ENCODE data around the gene ISM1.

Gene ISM1

DNA sequence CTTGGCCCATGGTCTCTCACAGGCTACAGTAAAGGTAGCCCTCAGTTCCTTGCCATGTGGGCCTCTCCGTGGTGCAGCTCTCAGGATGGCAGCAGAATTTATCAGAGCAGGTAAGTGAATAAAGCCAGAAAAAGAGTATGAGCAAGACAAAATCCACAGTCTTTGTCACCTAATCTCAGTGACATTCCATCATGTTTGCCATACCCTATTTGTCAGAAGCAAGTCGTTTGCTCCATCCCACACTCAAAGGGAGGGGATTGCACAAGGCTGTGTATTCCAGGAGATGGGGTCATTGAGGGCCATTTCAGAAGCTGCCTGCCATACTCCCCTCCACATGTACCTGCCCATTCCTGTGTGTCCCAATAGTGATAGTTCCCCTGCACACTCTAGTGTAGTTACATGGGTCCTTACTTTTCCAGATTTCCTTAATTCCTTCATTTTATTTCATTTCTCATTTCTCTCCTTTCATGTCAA lies 24.2 kb downstream of the ISM1 start:
- Histone ChIP-seq H3K27me3 (replicated peaks; ENCODE audit: insufficient read depth, low read length) (no peaks in the 10 kb centered on the region), H3K4me1 (ENCODE audit: low read length) (peaks cover 15% of the 10 kb centered on the region; the same call in 1 of the 2 replicates)
- TF ChIP-seq EZH2 (optimal IDR thresholded peaks at IDR 0.05; ENCODE audit: low read depth, low read length), result no peak

DNA sequence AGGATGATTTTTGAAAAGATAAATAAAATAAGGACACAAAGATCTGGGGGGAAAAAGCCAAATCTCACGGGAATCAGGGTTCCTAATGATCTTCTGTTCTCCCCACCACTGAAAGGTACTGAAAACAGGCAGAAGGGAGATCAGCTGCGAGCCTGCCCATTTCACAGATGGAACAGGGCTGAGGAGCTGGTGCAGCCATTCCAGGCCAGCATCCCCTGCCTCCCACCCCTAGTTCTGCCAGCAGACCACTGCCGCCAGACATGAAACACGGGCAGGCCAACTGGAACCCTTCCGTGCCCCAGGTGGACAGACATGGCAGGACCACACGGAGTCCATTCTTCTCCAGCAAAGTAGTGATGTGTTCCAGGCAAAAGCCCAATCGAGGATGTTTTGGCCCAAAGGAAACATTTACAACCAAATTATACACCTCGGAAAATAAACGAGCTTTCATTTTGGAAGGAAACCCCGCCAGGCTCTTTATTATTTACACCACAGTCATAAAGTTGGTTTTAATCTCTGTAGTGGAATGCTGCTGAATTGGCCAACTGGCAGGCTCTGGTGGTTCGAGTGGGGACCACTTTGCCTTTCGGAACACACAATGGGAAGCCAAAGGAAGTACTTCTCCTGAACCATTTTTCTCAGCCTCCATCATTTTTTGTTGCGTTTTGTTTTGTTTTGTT lies 28.2 kb downstream of the ISM1 start:
- Histone ChIP-seq H3K79me2 (ENCODE audit: low read length) (no peaks in the 10 kb centered on the region), H3K9me3 (replicated peaks; ENCODE audit: insufficient read depth, low read length) (no peaks in the 10 kb centered on the region), H3K27ac (ENCODE audit: low read length) (no peak overlapping the region), H3K4me3 (ENCODE audit: low read length) (no peak overlapping the region), H3F3A (ENCODE audit: insufficient read depth, low read length) (peaks cover 13% of the 10 kb centered on the region; the same call in 1 of the 2 replicates), H3K4me1 (ENCODE audit: low read length) (peaks cover 15% of the 10 kb centered on the region; the same call in 1 of the 2 replicates), H3K4me2 (ENCODE audit: low read depth, low read length) (no peak overlapping the region), H2AFZ (ENCODE audit: low read length) (no peak overlapping the region), H3K27me3 (replicated peaks; ENCODE audit: insufficient read depth, low read length) (no peaks in the 10 kb centered on the region), H3K36me3 (replicated peaks; ENCODE audit: insufficient read depth, low read length) (no peaks in the 10 kb centered on the region), H4K20me1 (ENCODE audit: insufficient read depth, low read length) (no peaks in the 10 kb centered on the region), H3K9ac (ENCODE audit: low read length) (no peak overlapping the region), H3K9me2 (replicated peaks; ENCODE audit: insufficient read depth, low read length) (no peaks in the 10 kb centered on the region)
- TF ChIP-seq, protein P1, sequence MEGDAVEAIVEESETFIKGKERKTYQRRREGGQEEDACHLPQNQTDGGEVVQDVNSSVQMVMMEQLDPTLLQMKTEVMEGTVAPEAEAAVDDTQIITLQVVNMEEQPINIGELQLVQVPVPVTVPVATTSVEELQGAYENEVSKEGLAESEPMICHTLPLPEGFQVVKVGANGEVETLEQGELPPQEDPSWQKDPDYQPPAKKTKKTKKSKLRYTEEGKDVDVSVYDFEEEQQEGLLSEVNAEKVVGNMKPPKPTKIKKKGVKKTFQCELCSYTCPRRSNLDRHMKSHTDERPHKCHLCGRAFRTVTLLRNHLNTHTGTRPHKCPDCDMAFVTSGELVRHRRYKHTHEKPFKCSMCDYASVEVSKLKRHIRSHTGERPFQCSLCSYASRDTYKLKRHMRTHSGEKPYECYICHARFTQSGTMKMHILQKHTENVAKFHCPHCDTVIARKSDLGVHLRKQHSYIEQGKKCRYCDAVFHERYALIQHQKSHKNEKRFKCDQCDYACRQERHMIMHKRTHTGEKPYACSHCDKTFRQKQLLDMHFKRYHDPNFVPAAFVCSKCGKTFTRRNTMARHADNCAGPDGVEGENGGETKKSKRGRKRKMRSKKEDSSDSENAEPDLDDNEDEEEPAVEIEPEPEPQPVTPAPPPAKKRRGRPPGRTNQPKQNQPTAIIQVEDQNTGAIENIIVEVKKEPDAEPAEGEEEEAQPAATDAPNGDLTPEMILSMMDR (IDR thresholded peaks at IDR 0.05; ENCODE audit: low read length), result no peak
- TF ChIP-seq EZH2phosphoT487 (IDR thresholded peaks at IDR 0.05; ENCODE audit: low read length) (no peak), EZH2 (optimal IDR thresholded peaks at IDR 0.05; ENCODE audit: low read depth, low read length) (no peak)
- DNase-seq, result no peak

More for the DNA sequence above, 24.2 kb downstream of the ISM1 start:
- H3K36me3 ChIP-seq (replicated peaks; ENCODE audit: insufficient read depth, low read length), result no peaks in the 10 kb centered on the region
- H2AFZ ChIP-seq (ENCODE audit: low read length), result no peak overlapping the region
- no peaks in the 10 kb centered on the region for H3K9me2 ChIP-seq (replicated peaks; ENCODE audit: insufficient read depth, low read length)
- H3K4me3 ChIP-seq (ENCODE audit: low read length), result no peak overlapping the region
- no peaks in the 10 kb centered on the region for H3K9me3 ChIP-seq (replicated peaks; ENCODE audit: insufficient read depth, low read length)
- no peak overlapping the region for H3K4me2 ChIP-seq (ENCODE audit: low read depth, low read length)
- H3K27ac ChIP-seq (ENCODE audit: low read length), result no peak overlapping the region
- H3K9ac ChIP-seq (ENCODE audit: low read length), result no peak overlapping the region
- H4K20me1 ChIP-seq (ENCODE audit: insufficient read depth, low read length), result no peaks in the 10 kb centered on the region
- no peak for DNase-seq
- H3K79me2 ChIP-seq (ENCODE audit: low read length), result no peaks in the 10 kb centered on the region
- peaks cover 13% of the 10 kb centered on the region; the same call in 1 of the 2 replicates for H3F3A ChIP-seq (ENCODE audit: insufficient read depth, low read length)

DNA sequence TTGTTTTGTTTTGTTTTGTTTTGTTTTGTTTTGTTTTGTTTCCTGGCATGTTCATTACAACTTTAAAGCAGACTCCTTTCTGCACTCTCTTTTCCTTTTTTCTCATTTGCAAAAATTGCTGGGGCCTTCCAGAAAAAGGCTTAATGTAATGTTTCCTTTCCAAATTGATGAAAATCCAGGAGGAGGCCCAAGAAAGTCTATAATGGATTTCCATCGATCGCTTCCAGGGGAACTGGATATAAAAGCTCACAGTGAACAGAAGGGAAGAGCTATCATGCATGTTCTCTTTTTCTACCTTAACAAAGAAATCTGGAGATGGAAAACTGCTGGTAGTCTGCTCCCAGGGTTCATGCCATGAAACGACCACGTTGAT lies 28.7 kb downstream of the ISM1 start:
- Histone ChIP-seq H3K36me3 (replicated peaks; ENCODE audit: insufficient read depth, low read length) (no peaks in the 10 kb centered on the region), H3K79me2 (ENCODE audit: low read length) (no peaks in the 10 kb centered on the region), H3K27ac (ENCODE audit: low read length) (no peak overlapping the region), H4K20me1 (ENCODE audit: insufficient read depth, low read length) (no peaks in the 10 kb centered on the region), H3K9me3 (replicated peaks; ENCODE audit: insufficient read depth, low read length) (no peaks in the 10 kb centered on the region), H3K27me3 (replicated peaks; ENCODE audit: insufficient read depth, low read length) (no peaks in the 10 kb centered on the region), H2AFZ (ENCODE audit: low read length) (no peak overlapping the region), H3K4me2 (ENCODE audit: low read depth, low read length) (no peak overlapping the region), H3K9me2 (replicated peaks; ENCODE audit: insufficient read depth, low read length) (no peaks in the 10 kb centered on the region), H3K9ac (ENCODE audit: low read length) (no peak overlapping the region), H3F3A (ENCODE audit: insufficient read depth, low read length) (peaks cover 13% of the 10 kb centered on the region; the same call in 1 of the 2 replicates), H3K4me1 (ENCODE audit: low read length) (peaks cover 15% of the 10 kb centered on the region; the same call in 1 of the 2 replicates), H3K4me3 (ENCODE audit: low read length) (no peak overlapping the region)
- TF ChIP-seq, protein P1 (IDR thresholded peaks at IDR 0.05; ENCODE audit: low read length), result no peak
- TF ChIP-seq EZH2phosphoT487 (IDR thresholded peaks at IDR 0.05; ENCODE audit: low read length) (no peak), EZH2 (optimal IDR thresholded peaks at IDR 0.05; ENCODE audit: low read depth, low read length) (no peak)
- DNase-seq, result no peak

DNA sequence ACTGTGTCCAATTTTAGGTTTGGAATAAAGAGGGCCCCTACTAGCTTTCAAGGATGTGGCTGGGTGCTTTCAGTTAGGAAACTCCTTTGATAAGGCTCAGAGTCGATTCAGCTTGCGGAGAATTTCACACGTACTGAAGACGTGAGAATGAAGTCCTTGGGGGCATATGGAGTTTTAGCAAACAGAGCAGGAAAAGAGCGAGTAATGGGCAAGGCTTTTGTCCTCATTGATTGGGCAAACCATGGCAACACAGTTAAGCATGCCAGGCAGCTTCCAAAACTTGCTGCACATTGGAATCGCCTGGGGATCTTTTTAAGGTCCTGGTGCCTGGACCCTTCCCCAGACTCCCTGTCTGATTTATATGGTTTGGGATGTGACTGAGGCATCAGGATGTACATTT lies 29.2 kb downstream of the ISM1 start:
- Histone ChIP-seq H4K20me1 (ENCODE audit: insufficient read depth, low read length) (no peaks in the 10 kb centered on the region), H3K4me1 (ENCODE audit: low read length) (peaks cover 15% of the 10 kb centered on the region; the same call in 1 of the 2 replicates), H2AFZ (ENCODE audit: low read length) (no peak overlapping the region), H3K4me2 (ENCODE audit: low read depth, low read length) (no peak overlapping the region), H3F3A (ENCODE audit: insufficient read depth, low read length) (peaks cover 13% of the 10 kb centered on the region; the same call in 1 of the 2 replicates), H3K27ac (ENCODE audit: low read length) (no peak overlapping the region), H3K27me3 (replicated peaks; ENCODE audit: insufficient read depth, low read length) (no peaks in the 10 kb centered on the region), H3K9me2 (replicated peaks; ENCODE audit: insufficient read depth, low read length) (no peaks in the 10 kb centered on the region), H3K79me2 (ENCODE audit: low read length) (no peaks in the 10 kb centered on the region), H3K9me3 (replicated peaks; ENCODE audit: insufficient read depth, low read length) (no peaks in the 10 kb centered on the region), H3K36me3 (replicated peaks; ENCODE audit: insufficient read depth, low read length) (no peaks in the 10 kb centered on the region), H3K9ac (ENCODE audit: low read length) (no peak overlapping the region), H3K4me3 (ENCODE audit: low read length) (no peak overlapping the region)
- TF ChIP-seq, protein P1 (IDR thresholded peaks at IDR 0.05; ENCODE audit: low read length), result no peak
- TF ChIP-seq EZH2phosphoT487 (IDR thresholded peaks at IDR 0.05; ENCODE audit: low read length), result no peak
- TF ChIP-seq EZH2 (optimal IDR thresholded peaks at IDR 0.05; ENCODE audit: low read depth, low read length), result no peak
- no peak for DNase-seq

All from MM.1S (cell line).